Activated B cell treated with CpG ODN at 0.5 μM for 24 hours (primary cell): Measurements from ENCODE around the gene TAOK3. TPM values are rescaled to one million over a fixed set of nuclear protein-coding genes. Genes with fewer than 3 reads are reported as not detected.
"Not testable (repeated sequence)": the region's sequence is repeated elsewhere in the genome, so short reads cannot be mapped to it uniquely, and the experiment has no call there.

Experiments
- ATAC-seq: fragments of 200-7000 bp; cut with Tn5 transposase; one replicate; pipeline ENCODE4 v1.10.0; 2021; ENCODE audit warnings: low read depth, mild to moderate bottlenecking, moderate library complexity
- CTCF ChIA-PET: fragments of 350-600 bp; sonication (Branson Sonifier 250); formaldehyde crosslinking; loops from one replicate; lab custom pipeline; 2021; ENCODE audit warnings: antibody characterized with exemption; lab: Charles Lee
- POLR2A ChIA-PET: fragments of 350-600 bp; sonication (Branson Sonifier 250); formaldehyde crosslinking; loops from one replicate; lab custom pipeline; 2021; ENCODE audit warnings: antibody characterized with exemption; lab: Charles Lee
- DNase-seq: peaks from one replicate; pipeline ENCODE4 v3.0.0; 2022
- H3K27ac Mint-ChIP-seq: one replicate; pipeline ENCODE4 v1.8.0; 2020; ENCODE audit warnings: mixed read lengths
- H3K27me3 Mint-ChIP-seq: one replicate; pipeline ENCODE4 v1.8.0; 2021; ENCODE audit warnings: mixed read lengths
- H3K36me3 Mint-ChIP-seq: one replicate; pipeline ENCODE4 v1.8.0; 2021; ENCODE audit warnings: low read depth, mixed read lengths
- H3K4me1 Mint-ChIP-seq: one replicate; pipeline ENCODE4 v1.8.0; 2021; ENCODE audit warnings: mixed read lengths
- H3K4me3 Mint-ChIP-seq: one replicate; pipeline ENCODE4 v1.8.0; 2020; ENCODE audit warnings: mild to moderate bottlenecking, mixed read lengths
- H3K9me3 Mint-ChIP-seq: one replicate; pipeline ENCODE4 v1.8.0; 2020; ENCODE audit warnings: mixed read lengths
- intact Hi-C: fragments of 100-400 bp; cut with micrococcal nuclease; formaldehyde crosslinking; loops from one replicate; pipeline ENCODE4 v1.15.1; 2024
- total RNA-seq: library from RNA; stranded (reverse); gene quantifications from 2 replicates; pipeline ENCODE4 v1.2.3, GENCODE V29; 2022
- TF ChIP-seq, protein P1 (sequence below): fragments of 200-600 bp; IDR thresholded peaks from one replicate; pipeline ENCODE4 v1.8.0; 2022; ENCODE audit warnings: antibody characterized with exemption, mild to moderate bottlenecking

TAOK3 gene
- total RNA-seq, 1 donor from 2014 or later, result 86.9 TPM

DNA sequence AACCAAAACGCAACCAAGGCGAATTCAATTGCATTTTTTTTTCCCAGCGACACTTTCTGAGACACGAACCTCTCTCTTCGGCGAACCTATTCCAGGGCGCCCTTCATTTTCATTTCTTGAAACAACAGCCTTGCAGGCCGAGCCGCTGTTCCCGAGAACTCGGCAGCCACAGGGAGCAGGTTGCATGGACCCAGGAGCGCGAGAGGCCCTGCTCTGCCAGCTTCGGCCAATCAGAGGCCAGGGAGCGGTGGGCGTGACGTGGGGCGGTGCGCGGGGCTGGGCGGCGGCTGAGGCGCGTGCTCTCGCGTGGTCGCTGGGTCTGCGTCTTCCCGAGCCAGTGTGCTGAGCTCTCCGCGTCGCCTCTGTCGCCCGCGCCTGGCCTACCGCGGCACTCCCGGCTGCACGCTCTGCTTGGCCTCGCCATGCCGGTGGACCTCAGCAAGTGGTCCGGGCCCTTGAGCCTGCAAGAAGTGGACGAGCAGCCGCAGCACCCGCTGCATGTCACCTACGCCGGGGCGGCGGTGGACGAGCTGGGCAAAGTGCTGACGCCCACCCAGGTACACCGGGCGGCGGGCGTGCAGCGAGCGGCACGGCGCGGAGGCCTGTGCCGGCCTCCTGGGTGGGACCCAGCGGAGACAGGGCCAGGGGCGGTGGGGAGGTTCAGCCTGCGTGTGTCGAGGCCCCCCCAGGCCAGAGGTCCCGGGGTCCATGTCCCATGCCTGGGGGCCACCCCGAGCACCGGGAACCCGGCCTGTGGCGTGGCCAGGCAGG is 236.7 kb downstream of the TAOK3 start, which contains the start of gene PEBP1:
Gene PEBP1 (plus strand): TSS at position 337 of the 771 bp plus-strand sequence. CDS start 86 bp downstream, at position 423.
- DNase-seq (peak; percentile 91), ATAC-seq (peak; percentile 99)
- intact Hi-C loops, result loop anchor here (1.0 to 5.0 kb wide), 6 partner anchors 16 to 240 kb away; partner anchors contain the start of genes RFC5, SUDS3 and VSIG10
- TF ChIP-seq, protein P1, sequence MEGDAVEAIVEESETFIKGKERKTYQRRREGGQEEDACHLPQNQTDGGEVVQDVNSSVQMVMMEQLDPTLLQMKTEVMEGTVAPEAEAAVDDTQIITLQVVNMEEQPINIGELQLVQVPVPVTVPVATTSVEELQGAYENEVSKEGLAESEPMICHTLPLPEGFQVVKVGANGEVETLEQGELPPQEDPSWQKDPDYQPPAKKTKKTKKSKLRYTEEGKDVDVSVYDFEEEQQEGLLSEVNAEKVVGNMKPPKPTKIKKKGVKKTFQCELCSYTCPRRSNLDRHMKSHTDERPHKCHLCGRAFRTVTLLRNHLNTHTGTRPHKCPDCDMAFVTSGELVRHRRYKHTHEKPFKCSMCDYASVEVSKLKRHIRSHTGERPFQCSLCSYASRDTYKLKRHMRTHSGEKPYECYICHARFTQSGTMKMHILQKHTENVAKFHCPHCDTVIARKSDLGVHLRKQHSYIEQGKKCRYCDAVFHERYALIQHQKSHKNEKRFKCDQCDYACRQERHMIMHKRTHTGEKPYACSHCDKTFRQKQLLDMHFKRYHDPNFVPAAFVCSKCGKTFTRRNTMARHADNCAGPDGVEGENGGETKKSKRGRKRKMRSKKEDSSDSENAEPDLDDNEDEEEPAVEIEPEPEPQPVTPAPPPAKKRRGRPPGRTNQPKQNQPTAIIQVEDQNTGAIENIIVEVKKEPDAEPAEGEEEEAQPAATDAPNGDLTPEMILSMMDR, result no peak
- ChIA-PET POLR2A (interaction anchor here (0.5 to 2.2 kb wide), 19 partner anchors 9 to 1689 kb away, joined by 3 to 21 read pairs (median 4); partner anchors contain the start of genes RFC5, SUDS3, TAOK3 and VSIG10), CTCF (interaction anchor here (1.1 to 1.6 kb wide), 3 partner anchors 15 to 242 kb away, joined by 4 to 5 read pairs (median 5); partner anchors contain the start of gene SUDS3)
- H3K4me1 Mint-ChIP-seq, result peaks cover 20% of the 10 kb centered on the region
- H3K9me3 Mint-ChIP-seq, result no peaks in the 10 kb centered on the region
- peak within 1 kb of the TSS; percentile 86 for H3K27ac Mint-ChIP-seq
- no peaks in the 10 kb centered on the region for H3K27me3 Mint-ChIP-seq
- H3K4me3 Mint-ChIP-seq, result peak within 1 kb of the TSS; percentile 98
- peaks cover 28% of the 10 kb centered on the region for H3K36me3 Mint-ChIP-seq

DNA sequence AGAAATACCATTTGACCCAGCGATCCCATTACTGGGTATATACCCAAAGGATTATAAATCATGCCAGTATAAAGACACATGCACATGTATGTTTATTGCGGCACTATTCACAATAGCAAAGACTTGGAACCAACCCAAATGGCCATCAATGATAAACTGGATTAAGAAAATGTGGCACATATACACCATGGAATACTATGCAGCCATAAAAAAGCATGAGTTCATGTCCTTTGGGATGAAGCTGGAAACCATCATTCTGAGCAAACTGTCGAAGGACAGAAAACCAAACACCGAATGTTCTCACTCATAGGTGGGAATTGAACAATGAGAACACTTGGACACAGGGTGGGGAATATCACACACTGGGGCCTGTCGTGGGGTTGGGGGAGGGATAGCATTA is 243.3 kb downstream of the TAOK3 start:
- H3K27me3 Mint-ChIP-seq, H3K9me3 Mint-ChIP-seq, H3K4me3 Mint-ChIP-seq, DNase-seq, H3K4me1 Mint-ChIP-seq, H3K36me3 Mint-ChIP-seq, POLR2A ChIA-PET, ATAC-seq, CTCF ChIA-PET, H3K27ac Mint-ChIP-seq, intact Hi-C loops: not testable (repeated sequence)

GRCh38 chr12:118127867-118128266 is 244.8 kb downstream of the TAOK3 start:
- CTCF ChIA-PET, result no interaction called here
- intact Hi-C loops, result no loop called here
- ATAC-seq, result no peak
- POLR2A ChIA-PET, result interaction anchor here (0.6 kb wide), 1 partner anchor 142 kb away, joined by 3 read pairs; no protein-coding TSS in a partner anchor
- no peaks in the 10 kb centered on the region for H3K36me3 Mint-ChIP-seq
- no peak overlapping the region for H3K27ac Mint-ChIP-seq
- TF ChIP-seq, protein P1, result no peak
- DNase-seq, result no peak
- H3K9me3 Mint-ChIP-seq, result no peaks in the 10 kb centered on the region
- H3K27me3 Mint-ChIP-seq, result no peaks in the 10 kb centered on the region
- H3K4me3 Mint-ChIP-seq, result no peak overlapping the region
- H3K4me1 Mint-ChIP-seq, result no peaks in the 10 kb centered on the region

- no peaks in the 10 kb centered on the region for H3K36me3 Mint-ChIP-seq
- H3K9me3 Mint-ChIP-seq, result no peaks in the 10 kb centered on the region
- POLR2A ChIA-PET, result interaction anchor here (0.6 kb wide), 1 partner anchor 100 kb away, joined by 3 read pairs; no protein-coding TSS in a partner anchor
- no peak for DNase-seq
- H3K27me3 Mint-ChIP-seq, result no peaks in the 10 kb centered on the region
- H3K4me1 Mint-ChIP-seq, result no peaks in the 10 kb centered on the region
- no peak for ATAC-seq
- no peak overlapping the region for H3K27ac Mint-ChIP-seq
- intact Hi-C loops, result no loop called here
- H3K4me3 Mint-ChIP-seq, result no peak overlapping the region
- CTCF ChIA-PET, result no interaction called here
- TF ChIP-seq, protein P1, result no peak
Observed at GRCh38 chr12:118126119-118126757, 246.5 kb downstream of the TAOK3 start.

- no peaks in the 10 kb centered on the region for H3K36me3 Mint-ChIP-seq
- ATAC-seq (no peak), DNase-seq (no peak)
- TF ChIP-seq, protein P1, result no peak
- H3K27ac Mint-ChIP-seq, result no peak overlapping the region
- no peaks in the 10 kb centered on the region for H3K9me3 Mint-ChIP-seq
- H3K4me3 Mint-ChIP-seq, result no peak overlapping the region
- ChIA-PET POLR2A (interaction anchor here (0.6 kb wide), 1 partner anchor 100 kb away, joined by 3 read pairs; no protein-coding TSS in a partner anchor), CTCF (no interaction called here)
- H3K27me3 Mint-ChIP-seq, result no peaks in the 10 kb centered on the region
- H3K4me1 Mint-ChIP-seq, result no peaks in the 10 kb centered on the region
- intact Hi-C loops, result no loop called here
Observed at GRCh38 chr12:118125743-118126118, 247.0 kb downstream of the TAOK3 start.
